HepG2 (cell line): ENCODE data around the gene SLC12A3. TPM values are rescaled to one million over a fixed set of nuclear protein-coding genes. Genes with fewer than 3 reads are reported as not detected.
A peak's percentile ranks its signal among the peaks of the same experiment; 100 is the strongest.

Experiments
- ETV5 ChIP-seq: IDR thresholded peaks from 2 replicates; pipeline ENCODE4 v1.6.1; 2018; ENCODE audit warnings: missing biosample characterization, missing genetic modification reagents, inconsistent platforms, borderline replicate concordance
- FOXA1 ChIP-seq, 2 experiments: fragments of 450-650 bp in 1 of 2; sonication (generic) in 1 of 2; formaldehyde crosslinking in 1 of 2; IDR thresholded peaks; 2 replicates each; pipeline versions ENCODE4 v1.4.0 to v1.6.1; 2016 to 2020; ENCODE audit warnings: missing genetic modification reagents in 1 of 2
- HOXA5 ChIP-seq: sonication (generic); formaldehyde crosslinking; IDR thresholded peaks from 2 replicates; pipeline ENCODE4 v1.4.0; 2020; ENCODE audit warnings: missing genetic modification reagents
- MED1 ChIP-seq: sonication (generic); formaldehyde crosslinking; IDR thresholded peaks from 2 replicates; pipeline ENCODE4 v1.4.0; 2020; ENCODE audit warnings: missing genetic modification reagents
- RBFOX2 ChIP-seq: fragments of 200-400 bp; formaldehyde crosslinking; IDR thresholded peaks from 2 replicates; pipeline ENCODE4 v1.6.1; 2017; ENCODE audit warnings: low read depth, mild to moderate bottlenecking, low read length
- RBM22 ChIP-seq: fragments of 200-400 bp; formaldehyde crosslinking; optimal IDR thresholded peaks from 2 replicates; pipeline ENCODE3; 2017; ENCODE audit warnings: mild to moderate bottlenecking, low read length, moderate library complexity
- RXRA ChIP-seq: sonication (generic); formaldehyde crosslinking; IDR thresholded peaks from 2 replicates; pipeline ENCODE4 v1.5.1; 2020; ENCODE audit warnings: missing genetic modification reagents
- SSRP1 ChIP-seq: IDR thresholded peaks from 2 replicates; pipeline ENCODE4 v1.6.1; 2016; ENCODE audit warnings: control low read depth
- ZFP91 ChIP-seq: sonication (generic); formaldehyde crosslinking; IDR thresholded peaks from 2 replicates; pipeline ENCODE4 v1.9.0; 2022; ENCODE audit warnings: missing genetic modification reagents, mild to moderate bottlenecking, borderline replicate concordance
- ZNF672 ChIP-seq: sonication (generic); formaldehyde crosslinking; IDR thresholded peaks from 2 replicates; pipeline ENCODE4 v1.8.1; 2022; ENCODE audit warnings: missing genetic modification reagents
- ZNF747 ChIP-seq: sonication (generic); formaldehyde crosslinking; IDR thresholded peaks from 2 replicates; pipeline ENCODE4 v1.8.1; 2023; ENCODE audit warnings: missing genetic modification reagents, mild to moderate bottlenecking, borderline replicate concordance
- ZSCAN21 ChIP-seq: sonication (generic); formaldehyde crosslinking; IDR thresholded peaks from 2 replicates; pipeline ENCODE4 v1.8.0; 2022; ENCODE audit warnings: mild to moderate bottlenecking, missing genetic modification reagents, moderate library complexity, borderline replicate concordance
- polyA plus RNA-seq, 8 experiments: library from polyadenylated mRNA; depleted of rRNA in 3 of 8; stranded (reverse) in 7 of 8; unstranded in 1 of 8; fragments of >200 nt; fragmentation: Illumina TruSeq in 4 of 8; extraction: Trizol in 4 of 8; gene quantifications; 2 replicates each; pipeline versions ENCODE4 v1.2.1 to v1.2.3, GENCODE V29; 2011 to 2016; ENCODE audit warnings: low read depth in 4 of 8, missing spikeins in 1 of 8, mixed read lengths in 1 of 8; ENCODE audit not compliant: insufficient read depth in 1 of 8
- total RNA-seq, 5 experiments: library from RNA; depleted of rRNA; stranded (reverse); fragments of >200 nt; fragmentation: Illumina TruSeq; extraction: Trizol; gene quantifications; 2 replicates each; pipeline ENCODE4 v1.2.3, GENCODE V29; 2016; ENCODE audit warnings: low read depth in 1 of 5

SLC12A3 gene
- total and polyA plus RNA-seq, 2 of the 13 experiments (the other 11 are each of a cell fraction or from before 2014, with no cell fraction given), result 6.2 TPM; not detected in 1

GRCh38 chr16:56946767-56947603 is 82.0 kb downstream of the SLC12A3 start (continued):
- TF ChIP-seq RBM22 (peak; percentile 99), RXRA (CRISPR knock-in tag) (0 out of 2 replicates have a peak, but pooled peaks have one; percentile 20), FOXA1 (IDR thresholded peaks at IDR 0.05) (no peak), FOXA1 (CRISPR knock-in tag; IDR thresholded peaks at IDR 0.05) (0 out of 2 replicates have a peak, but pooled peaks have one; percentile 9), ZNF747 (CRISPR knock-in tag) (0 out of 2 replicates have a peak, but pooled peaks have one; percentile 26), ZSCAN21 (0 out of 2 replicates have a peak, but pooled peaks have one; percentile 53), ETV5 (CRISPR knock-in tag) (0 out of 2 replicates have a peak, but pooled peaks have one; percentile 3), ZFP91 (CRISPR knock-in tag) (0 out of 2 replicates have a peak, but pooled peaks have one; percentile 23), SSRP1 (CRISPR knock-in tag) (peak; percentile 86), HOXA5 (CRISPR knock-in tag) (0 out of 2 replicates have a peak, but pooled peaks have one; percentile 32), MED1 (peak; percentile 37; the same call in 1 of the 2 replicates), ZNF672 (CRISPR knock-in tag) (no peak), RBFOX2 (0 out of 2 replicates have a peak, but pooled peaks have one; percentile 21)
